DMS79 (cell line): ENCODE measurements around the gene GAS2L1.

Experiments used
- DNase-seq: peaks from one replicate; lab custom pipeline; 2025; lab: John Stamatoyannopoulos, UW

GAS2L1 gene

DNA sequence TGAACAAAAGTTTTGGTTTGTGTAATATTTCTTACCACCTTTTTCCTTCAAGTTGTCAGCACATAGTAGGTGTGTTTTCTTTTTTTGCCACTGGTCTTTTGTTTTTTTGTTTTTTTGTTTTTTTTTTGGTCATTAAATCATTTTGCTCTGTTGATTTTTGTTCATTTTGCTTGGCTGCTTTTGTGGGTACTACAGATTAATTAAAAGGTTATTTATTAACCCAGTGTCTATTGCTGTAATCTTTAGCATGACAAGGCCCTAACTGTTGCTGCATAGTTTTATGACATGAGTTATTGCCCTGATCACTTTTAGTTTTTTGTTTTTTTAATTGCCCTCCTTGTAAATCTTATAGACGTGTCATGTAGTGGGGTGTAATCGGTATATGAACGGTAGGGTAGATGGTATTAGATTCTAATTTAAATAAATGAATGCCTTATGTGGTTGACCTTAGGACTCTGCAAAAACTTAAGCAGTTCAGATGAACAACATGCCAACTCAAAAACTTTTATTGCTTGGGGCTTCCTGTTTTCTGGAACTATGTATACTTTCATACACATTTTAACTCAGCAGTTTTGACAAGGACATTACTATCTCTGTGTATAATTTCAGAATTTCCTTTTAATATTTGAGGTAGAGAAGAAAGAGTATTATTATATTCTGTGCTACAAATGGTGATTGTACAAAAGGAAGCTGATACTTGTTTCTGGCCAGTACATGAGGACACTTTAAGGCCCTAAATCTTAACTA is 30.5 kb upstream of the GAS2L1 start:
- no peak for DNase-seq

DNA sequence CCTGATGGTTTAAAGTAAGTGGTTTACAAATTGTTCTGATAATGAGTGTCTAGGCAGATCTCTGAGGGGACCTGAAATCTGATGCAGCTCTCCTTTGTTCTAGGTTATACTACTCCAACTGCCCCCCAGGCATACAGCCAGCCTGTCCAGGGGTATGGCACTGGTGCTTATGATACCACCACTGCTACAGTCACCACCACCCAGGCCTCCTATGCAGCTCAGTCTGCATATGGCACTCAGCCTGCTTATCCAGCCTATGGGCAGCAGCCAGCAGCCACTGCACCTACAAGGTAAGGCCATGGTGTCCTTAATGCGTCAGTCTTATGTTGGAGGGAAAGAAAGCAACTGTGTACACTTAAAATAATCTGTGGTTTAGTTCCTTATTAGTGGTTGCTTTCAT is 28.5 kb upstream of the GAS2L1 start:
- no peak for DNase-seq

DNA sequence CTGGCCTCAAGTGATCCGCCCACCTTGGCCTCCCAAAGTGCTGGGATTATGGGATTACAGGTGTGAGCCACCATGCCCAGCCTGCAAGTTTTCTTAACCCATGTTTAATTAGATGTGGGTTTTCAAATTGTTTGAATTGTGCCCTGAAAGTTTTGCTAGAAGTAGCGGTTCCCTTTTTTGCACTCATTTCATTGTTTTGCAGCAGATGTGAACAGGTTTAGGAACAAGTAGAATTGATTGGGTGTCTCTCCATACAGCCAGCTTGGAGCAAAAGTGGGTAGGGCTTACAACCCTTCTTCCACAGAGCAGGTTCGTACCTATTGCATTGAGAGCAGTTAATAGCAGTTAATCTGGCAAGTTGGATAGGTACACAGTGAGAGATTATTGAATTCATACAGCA is 22.3 kb upstream of the GAS2L1 start:
- DNase-seq, result no peak

GRCh38 chr22:29288837-29289236 is 17.6 kb upstream of the GAS2L1 start:
- no peak for DNase-seq

DNA sequence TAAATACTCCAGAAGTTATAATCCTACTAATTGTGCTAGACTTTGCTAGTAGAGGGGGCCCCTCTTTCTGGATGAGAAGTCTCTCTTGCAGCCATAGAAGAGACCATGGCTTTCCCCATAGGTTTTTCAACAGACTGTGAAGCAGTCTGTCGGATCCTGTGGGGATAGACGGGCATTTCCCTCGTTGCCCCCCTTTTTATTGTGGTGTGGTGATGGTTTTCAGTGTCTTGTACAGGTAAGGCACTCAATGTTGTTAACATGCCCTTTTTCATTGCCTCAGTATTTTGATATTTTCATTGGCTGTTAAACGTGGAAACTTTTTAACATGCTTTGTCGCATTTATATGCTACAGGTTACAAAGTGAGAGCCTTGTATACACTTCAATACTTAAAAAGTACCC is 16.4 kb upstream of the GAS2L1 start:
- DNase-seq, result no peak

- DNase-seq, result no peak
Measured at GRCh38 chr22:29291215-29291614, 15.2 kb upstream of the GAS2L1 start.

DNA sequence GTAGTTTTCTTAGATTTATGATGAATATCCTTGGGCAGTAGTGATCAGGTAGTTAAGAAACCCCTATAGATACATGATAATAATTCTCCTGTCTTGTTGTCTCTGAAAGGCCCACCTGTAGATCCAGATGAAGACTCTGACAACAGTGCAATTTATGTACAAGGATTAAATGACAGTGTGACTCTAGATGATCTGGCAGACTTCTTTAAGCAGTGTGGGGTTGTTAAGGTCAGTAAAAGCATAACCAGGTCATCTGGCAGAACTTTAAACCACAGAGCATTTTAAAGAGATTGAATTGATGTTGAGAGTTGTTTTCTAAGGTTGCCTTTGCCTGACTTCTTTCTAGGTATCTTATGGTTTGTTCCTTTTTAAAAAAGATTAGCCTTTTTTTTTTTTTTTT is 14.1 kb upstream of the GAS2L1 start:
- DNase-seq, result no peak

- no peak for DNase-seq
Measured at GRCh38 chr22:29298641-29299040, 7.8 kb upstream of the GAS2L1 start.

DNA sequence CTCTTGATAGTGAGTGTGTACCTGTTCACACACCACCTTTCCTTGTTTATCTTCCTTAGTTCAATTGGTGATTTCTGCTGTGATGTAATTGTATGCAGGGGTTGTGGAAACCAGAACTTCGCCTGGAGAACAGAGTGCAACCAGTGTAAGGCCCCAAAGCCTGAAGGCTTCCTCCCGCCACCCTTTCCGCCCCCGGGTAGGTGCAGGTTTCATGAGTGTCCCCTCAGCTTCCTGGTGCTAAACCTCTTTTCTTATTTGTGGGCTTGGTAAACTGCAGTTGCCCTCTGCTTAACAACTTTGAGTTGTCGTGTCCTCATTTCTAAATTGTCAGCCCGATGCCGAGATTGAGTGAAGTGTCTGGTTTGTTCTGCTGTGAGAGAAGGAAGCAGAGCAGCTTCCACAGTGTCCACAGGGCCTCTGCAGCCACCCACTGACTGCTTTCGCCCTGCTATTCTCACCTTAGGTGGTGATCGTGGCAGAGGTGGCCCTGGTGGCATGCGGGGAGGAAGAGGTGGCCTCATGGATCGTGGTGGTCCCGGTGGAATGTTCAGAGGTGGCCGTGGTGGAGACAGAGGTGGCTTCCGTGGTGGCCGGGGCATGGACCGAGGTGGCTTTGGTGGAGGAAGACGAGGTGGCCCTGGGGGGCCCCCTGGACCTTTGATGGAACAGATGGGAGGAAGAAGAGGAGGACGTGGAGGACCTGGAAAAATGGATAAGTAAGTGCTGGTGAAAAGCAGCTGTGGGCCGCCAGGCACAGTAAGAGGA is 7.1 kb upstream of the GAS2L1 start:
- DNase-seq, result no peak

DNA sequence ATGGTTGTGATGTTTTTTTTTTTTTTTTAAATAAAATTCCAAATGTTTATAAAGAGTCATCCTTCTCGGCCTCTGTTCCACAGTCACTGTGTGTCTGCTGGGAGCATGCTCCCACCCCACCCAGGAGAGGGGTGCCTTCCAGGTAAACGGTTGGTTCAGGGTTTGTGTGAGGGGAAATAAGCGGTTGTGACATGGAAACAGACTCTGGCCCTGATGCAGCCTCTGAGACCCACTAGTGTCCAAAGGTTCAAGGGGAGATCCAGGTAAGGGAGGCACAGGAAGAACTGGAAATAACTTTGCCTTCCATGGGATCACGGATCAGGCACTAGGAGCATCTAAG is 6.0 kb upstream of the GAS2L1 start:
- no peak for DNase-seq

DNA sequence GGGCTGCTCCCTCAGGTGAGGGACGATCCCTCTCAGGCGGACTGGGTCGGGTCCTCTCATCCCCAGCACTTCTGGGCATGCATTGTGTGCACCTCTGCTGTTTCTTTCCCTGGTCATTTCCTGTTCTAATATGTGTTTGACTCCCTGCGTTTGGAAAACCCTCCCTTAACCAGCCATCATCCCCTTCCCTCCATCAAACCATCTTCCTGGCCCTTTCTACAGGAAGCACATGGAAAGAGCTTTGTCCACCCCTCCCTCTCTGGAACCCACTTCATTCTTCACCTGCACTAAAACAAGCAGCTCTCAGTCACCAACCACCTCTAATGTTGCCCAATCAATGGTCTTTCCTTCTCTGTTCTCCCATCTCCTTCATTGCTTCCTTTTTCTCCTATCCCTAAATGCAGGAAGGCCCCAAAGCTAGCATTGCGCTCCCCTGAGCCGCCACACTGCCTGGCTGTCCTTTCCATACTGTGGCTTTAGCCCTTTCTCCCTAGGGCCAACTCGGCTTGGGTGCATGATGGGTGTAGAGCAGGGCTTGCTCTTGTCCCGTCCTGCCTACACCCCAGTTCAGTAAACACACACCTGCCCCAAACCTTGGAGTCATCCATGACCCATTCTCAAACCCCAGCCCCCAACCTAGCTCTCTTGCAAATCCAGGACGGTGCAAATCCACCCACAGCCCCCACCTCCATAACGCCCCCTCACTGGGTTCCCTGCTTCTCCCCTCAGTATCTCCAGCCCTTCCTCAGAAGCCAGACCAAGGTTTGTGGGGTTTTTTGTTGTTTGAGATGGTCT is 5.4 kb upstream of the GAS2L1 start:
- DNase-seq, result no peak

DNA sequence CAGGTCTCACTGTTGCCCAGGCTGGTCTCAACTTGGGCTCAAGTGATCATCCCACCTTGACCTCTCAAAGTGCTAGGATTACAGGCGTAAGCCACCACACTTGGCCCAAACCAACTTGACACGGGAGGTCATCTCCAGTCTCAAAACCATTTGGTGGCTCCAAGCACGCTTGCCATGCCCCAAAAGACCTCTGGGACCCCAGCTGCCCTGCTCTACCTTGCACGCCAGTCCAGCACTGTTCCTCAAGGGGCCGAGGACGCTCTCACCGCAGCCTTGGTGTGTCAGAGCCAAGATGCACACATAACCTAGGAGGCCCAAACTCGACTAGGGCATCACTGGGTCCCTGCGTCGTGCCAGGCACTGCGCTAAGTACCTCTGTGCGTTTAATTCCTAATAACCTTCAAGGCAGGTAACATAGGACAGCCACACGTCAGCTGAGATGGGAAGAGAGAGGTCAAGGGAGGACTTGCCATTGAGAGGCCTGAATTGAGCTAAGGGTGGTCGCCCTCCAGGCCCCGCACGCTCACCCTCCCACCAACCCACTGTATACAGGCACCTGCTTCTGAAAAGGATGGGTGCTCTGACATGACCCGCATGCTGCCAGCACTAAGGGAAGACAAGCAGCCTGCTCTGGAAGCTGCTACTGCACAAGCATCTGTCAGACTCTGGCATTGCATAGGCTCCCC is 4.6 kb upstream of the GAS2L1 start:
- no peak for DNase-seq

GRCh38 chr22:29302402-29302680 is 4.1 kb upstream of the GAS2L1 start:
- DNase-seq, result no peak

DNA sequence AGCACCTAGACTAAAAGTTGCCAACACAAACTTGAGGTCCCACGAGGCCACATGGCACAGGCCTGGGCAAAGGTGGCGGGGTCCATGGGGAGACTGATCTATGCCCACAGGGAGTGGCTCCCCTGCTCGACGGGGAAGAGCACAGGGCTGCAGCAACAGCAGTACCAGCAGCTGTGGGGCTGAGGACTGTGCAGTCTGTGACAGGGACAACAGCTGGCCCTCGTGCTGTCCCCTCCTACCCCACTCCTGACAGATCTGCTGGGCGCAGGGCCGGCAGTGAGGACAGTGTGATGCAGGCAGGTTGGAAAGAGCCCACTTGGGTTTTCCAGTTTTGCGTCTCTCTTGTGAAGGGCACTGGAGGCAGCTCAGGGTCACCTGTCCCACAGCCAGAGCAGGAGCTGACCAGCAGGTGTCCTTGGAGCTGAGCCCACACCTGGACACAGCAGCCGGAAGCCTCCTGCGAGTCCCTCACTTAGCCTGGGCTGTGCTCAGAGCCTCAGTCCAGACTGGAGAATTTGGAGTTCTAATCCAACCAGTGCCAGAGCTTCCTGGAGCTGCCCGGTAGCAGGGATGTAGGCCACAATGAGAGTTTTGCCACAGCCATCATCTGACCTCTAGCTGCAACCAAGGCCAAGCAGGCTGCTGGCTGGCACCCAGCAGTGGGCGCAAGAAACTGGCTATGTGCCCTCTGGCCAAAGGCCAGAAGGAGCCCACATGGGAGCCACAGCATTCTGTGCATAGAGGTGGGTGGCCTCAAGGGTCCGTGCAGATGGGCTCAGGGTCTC is 3.6 kb upstream of the GAS2L1 start:
- no peak for DNase-seq

- DNase-seq, result no peak
Measured at GRCh38 chr22:29305836-29306174, 645 bp upstream of the GAS2L1 start.

DNA sequence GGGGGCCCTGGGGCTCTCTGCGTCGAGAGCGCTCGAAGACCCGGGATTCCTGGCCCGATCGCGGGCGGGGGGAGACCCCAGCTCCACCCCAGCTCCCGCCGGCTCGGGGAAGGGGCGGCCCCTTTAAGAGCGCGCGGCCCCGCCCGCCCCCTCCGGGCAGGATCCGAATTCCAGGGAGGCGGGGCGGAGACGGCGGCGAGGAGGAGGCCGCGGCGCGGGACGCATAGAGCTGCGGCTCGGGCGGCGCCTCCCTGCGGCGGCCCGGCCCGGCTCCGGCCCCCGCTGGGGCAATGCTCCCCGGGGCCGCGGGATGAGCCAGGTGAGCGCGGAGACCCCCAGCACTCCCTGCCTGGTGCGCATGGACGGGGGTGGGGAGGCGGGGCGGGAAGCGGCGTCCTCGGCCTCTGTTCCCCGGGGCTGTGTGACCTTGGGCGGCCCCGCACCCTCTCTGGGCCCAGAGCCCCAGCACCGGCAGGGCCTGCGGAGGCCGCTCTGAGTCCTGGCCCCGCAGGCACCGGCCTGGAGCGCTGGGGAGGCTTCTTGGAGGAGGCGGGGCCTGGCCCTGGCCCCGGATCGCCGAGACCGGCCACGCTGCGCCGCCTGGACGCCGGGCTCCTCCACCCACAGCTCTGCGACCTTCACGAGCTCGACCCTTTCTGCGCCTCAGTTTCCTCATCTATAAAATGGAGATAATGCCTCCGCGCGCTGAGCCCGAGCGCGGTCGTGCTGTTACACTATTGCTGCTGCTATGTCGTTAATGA is 565 bp downstream of the GAS2L1 start:
- no peak for DNase-seq

DNA sequence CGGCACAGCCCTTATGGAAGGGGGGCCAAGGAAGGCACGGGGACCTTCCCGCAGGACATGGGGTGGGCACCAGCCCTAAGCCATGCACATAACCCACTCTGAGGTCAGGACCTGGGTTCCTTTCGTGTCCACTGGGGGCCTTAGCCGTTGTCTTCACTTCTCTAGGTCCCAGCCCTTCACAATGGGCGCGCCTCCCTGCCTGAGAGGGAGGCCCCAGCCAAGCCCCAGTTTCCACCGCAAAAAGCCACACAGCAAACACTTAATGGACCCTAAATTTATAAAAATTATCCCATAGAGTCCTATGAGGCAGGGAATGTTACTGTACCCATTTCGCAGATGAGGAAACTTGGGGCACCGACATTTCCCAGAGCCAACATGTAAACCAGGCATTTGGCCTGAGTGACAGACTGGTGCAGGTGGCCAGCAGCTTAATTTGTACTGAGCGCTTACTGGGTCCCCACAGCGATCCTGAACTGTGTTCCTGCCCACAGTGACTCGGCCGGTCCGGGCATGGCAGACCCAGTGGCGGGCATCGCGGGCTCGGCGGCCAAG is 1.2 kb downstream of the GAS2L1 start:
- no peak for DNase-seq

DNA sequence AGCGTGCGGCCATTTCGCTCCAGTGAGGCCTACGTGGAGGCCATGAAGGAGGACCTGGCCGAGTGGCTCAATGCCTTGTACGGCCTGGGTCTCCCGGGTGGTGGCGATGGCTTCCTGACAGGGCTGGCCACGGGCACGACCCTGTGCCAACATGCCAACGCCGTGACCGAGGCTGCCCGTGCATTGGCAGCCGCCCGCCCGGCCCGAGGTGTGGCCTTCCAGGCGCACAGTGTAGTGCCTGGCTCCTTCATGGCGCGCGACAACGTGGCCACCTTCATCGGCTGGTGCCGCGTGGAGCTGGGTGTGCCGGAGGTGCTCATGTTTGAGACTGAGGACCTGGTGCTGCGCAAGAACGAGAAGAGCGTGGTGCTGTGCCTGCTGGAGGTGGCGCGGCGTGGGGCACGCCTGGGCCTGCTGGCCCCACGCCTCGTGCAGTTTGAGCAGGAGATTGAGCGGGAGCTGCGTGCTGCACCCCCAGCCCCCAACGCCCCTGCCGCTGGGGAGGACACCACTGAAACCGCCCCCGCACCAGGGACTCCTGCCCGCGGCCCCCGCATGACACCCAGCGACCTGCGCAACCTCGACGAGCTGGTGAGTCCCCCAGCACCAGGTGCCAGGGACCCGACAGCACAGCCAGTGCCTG is 1.8 kb downstream of the GAS2L1 start:
- no peak for DNase-seq

DNA sequence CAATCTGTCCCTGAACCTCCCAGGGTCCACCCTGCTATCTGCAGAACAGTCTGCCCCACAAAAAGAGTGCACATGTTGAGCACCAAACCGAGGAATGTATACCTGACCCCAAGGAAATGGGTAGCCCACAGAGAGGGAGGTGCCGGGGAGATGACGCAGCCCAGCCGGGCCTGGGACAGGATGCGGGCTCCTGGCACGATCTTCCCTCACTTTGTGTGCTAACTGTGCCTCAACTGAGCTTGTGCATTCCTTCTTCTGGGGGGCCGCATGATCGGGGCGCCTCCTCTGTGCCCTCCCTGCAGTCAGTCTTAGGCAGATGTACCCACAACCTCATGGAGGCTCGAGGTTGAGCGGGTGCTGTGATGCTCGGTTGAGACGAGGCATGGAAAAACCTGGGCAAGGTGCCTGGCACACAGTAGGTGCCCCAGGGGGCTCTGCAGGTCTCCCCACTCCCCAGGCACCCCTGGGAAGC is 2.4 kb downstream of the GAS2L1 start:
- DNase-seq, result no peak

DNA sequence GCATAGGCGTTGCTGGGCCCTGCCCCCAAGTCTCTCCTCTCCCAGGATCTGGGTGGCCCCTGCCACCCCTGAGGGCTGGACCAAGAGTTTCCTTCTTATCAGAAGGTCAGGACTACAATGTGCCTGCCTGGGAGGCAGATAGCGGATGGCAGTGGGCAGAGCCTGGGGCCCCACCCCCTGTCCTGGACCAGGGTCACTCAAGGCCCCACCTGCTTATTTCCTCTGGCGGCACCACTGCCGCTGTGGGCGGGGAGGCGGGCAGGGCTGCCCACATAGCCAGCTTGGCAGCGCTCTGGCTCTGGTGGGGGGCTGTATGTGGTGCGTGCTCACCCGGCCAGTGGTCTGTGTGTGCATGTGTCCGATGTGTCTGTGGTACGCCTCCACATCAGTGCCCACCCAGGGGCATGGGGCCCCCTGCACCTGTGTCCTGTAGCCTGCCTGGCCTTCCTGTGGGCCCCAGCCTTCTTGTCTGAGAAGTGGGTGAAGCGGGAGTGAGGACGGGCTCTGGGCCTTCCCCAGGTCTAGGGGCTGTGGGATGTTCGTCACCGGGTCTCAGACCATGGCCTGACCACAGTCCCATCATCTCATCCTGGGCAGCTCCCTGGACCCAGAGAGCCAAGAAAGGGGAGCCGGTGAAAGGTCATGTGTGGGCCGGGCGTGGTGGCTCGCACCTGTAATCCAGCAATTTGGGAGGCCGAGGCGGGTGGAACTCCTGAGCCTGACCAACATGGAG is 3.0 kb downstream of the GAS2L1 start:
- DNase-seq, result no peak
